Measurements from ENCODE around the gene SLC35A2. TPM values are rescaled to one million over a fixed set of nuclear protein-coding genes. Genes with fewer than 3 reads are reported as not detected.

Gene SLC35A2
- total RNA-seq, 1 experiment from 2014 or later: 35.0 TPM

- ATAC-seq (no peak), DNase-seq (ENCODE audit: low read depth, low spot score) (no peak)
- intact Hi-C loops (cut with micrococcal nuclease): no loop called here
- no peak overlapping the region for H3K4me2 ChIP-seq (ENCODE audit: low read length)
- no peaks in the 10 kb centered on the region for H3K4me1 ChIP-seq (ENCODE audit: control insufficient read depth in 1 of 2, insufficient read depth in 2 of 2, low read length in 2 of 2)
- H3K79me2 ChIP-seq (ENCODE audit: insufficient read depth, low read length): peaks cover 56% of the 10 kb centered on the region
- H3K27ac ChIP-seq (ENCODE audit: low read depth, low read length): no peak overlapping the region
- ChIA-PET CTCF (no interaction called here), RAD21 (ENCODE audit: low non-redundant PET in 1 of 2, low total read pairs in 2 of 2, uncharacterized antibody in 2 of 2, unreplicated experiment in 2 of 2) (no interaction called here), POLR2A (no interaction called here)
- TF ChIP-seq ATF3 (IDR thresholded peaks at IDR 0.05) (no peak), SP1 (IDR thresholded peaks at IDR 0.05; ENCODE audit: low read depth) (no peak), CTCF (IDR thresholded peaks at IDR 0.05 in 2 of 3, conservative IDR thresholded peaks at IDR 0.05 in 1 of 3; ENCODE audit: borderline replicate concordance in 1 of 3, insufficient read depth in 1 of 3, low read depth in 2 of 3, low read length in 2 of 3) (no peak), SRF (IDR thresholded peaks at IDR 0.05; ENCODE audit: low read depth) (no peak), FOSL1 (IDR thresholded peaks at IDR 0.05; ENCODE audit: low read depth) (no peak), CBX3 (IDR thresholded peaks at IDR 0.05; ENCODE audit: low read depth) (no peak), SIN3A (IDR thresholded peaks at IDR 0.05; ENCODE audit: low read depth) (no peak), EGR1 (IDR thresholded peaks at IDR 0.05; ENCODE audit: low read depth) (no peak), MAX (IDR thresholded peaks at IDR 0.05) (no peak), ZFX (IDR thresholded peaks at IDR 0.05) (no peak), ZBTB33 (IDR thresholded peaks at IDR 0.05; ENCODE audit: extremely low read depth, insufficient replicate concordance, low read length) (no peak), EZH2phosphoT487 (IDR thresholded peaks at IDR 0.05; ENCODE audit: borderline replicate concordance) (no peak), REST (IDR thresholded peaks at IDR 0.05; ENCODE audit: low read depth) (no peak), YY1 (IDR thresholded peaks at IDR 0.05; ENCODE audit: extremely low read depth, insufficient replicate concordance, low read depth, low read length) (no peak), TCF7L2 (IDR thresholded peaks at IDR 0.05; ENCODE audit: borderline replicate concordance, extremely low read depth, insufficient read depth, insufficient read length) (no peak), CEBPB (IDR thresholded peaks at IDR 0.05; ENCODE audit: low read depth) (no peak), POLR2A (IDR thresholded peaks at IDR 0.05; ENCODE audit: borderline replicate concordance, extremely low read depth, insufficient read depth, insufficient read length) (no peak), EZH2 (IDR thresholded peaks at IDR 0.05) (no peak), JUND (IDR thresholded peaks at IDR 0.05) (no peak), RAD21 (IDR thresholded peaks at IDR 0.05; ENCODE audit: low read depth) (no peak)
- peaks cover 0 to 5% of the 10 kb centered on the region in 2 experiments; a peak in 2 of 4 replicates for H3K36me3 ChIP-seq (ENCODE audit: control insufficient read depth in 1 of 2, insufficient read depth in 2 of 2, low read length in 2 of 2)
- H3K9ac ChIP-seq (ENCODE audit: low read length): no peak overlapping the region
- no peaks in the 10 kb centered on the region for H3K9me3 ChIP-seq (ENCODE audit: control insufficient read depth in 1 of 2, insufficient read depth in 1 of 2, low read depth in 1 of 2, low read length in 2 of 2)
- H3K27me3 ChIP-seq (ENCODE audit: insufficient read depth, low read length): no peaks in the 10 kb centered on the region
- no TSS peak for BruUV-seq (replicated peaks)
- H2AFZ ChIP-seq (ENCODE audit: low read depth, low read length, poor library complexity, severe bottlenecking): no peak overlapping the region
- H3K4me3 ChIP-seq (replicated peaks in 1 of 2; ENCODE audit: low read depth in 1 of 2, low read length in 2 of 2): no peak overlapping the region
- no peaks in the 10 kb centered on the region for H3K9me2 ChIP-seq (ENCODE audit: insufficient read depth)
- no peaks in the 10 kb centered on the region for H4K20me1 ChIP-seq (ENCODE audit: insufficient read depth)
These were observed 31.4 kb upstream of the SLC35A2 start for GRCh38 chrX:48942895-48943294.
